Fibroblast of mammary gland (primary cell): ENCODE data around the gene TNS2.

Source experiments
- DNase-seq: peaks from one replicate; pipeline ENCODE4 v3.0.0-alpha.2; 2010; ENCODE audit warnings: low read depth
- H3K4me3 ChIP-seq: 2 replicates; pipeline ENCODE4 v1.5.1; 2011; ENCODE audit warnings: low read depth, mild to moderate bottlenecking, low read length, moderate library complexity; ENCODE audit not compliant: control insufficient read depth
- CTCF ChIP-seq: conservative IDR thresholded peaks from 2 replicates; pipeline ENCODE4 v1.5.1; 2011; ENCODE audit warnings: low read depth, low read length, inconsistent platforms; ENCODE audit not compliant: control insufficient read depth, insufficient read depth

Gene TNS2

GRCh38 chr12:53097564-53098353 lies 47.9 kb downstream of the TNS2 start, which contains the start of gene IGFBP6:
Gene IGFBP6 (plus strand): TSS chr12:53097667. CDS start chr12:53097718, 51 bp downstream.
- no peak for TF ChIP-seq CTCF
- peak; percentile 34 for DNase-seq

GRCh38 chr12:53098354-53098981 lies 48.6 kb downstream of the TNS2 start:
- H3K4me3 ChIP-seq = peak overlapping the region; percentile 63
- no peak for TF ChIP-seq CTCF
- peak; percentile 89 for DNase-seq

More at GRCh38 chr12:53097564-53098353, 47.9 kb downstream of the TNS2 start, which contains the start of gene IGFBP6:
- peak within 1 kb of the TSS; percentile 63 for H3K4me3 ChIP-seq

- DNase-seq = peak; percentile 98
- H3K4me3 ChIP-seq = peak overlapping the region; percentile 63
- peak; percentile 97 for TF ChIP-seq CTCF
Observed at GRCh38 chr12:53099071-53099882, 49.4 kb downstream of the TNS2 start.

GRCh38 chr12:53100466-53101151 lies 50.7 kb downstream of the TNS2 start:
- TF ChIP-seq CTCF = no peak
- no peak for DNase-seq

GRCh38 chr12:53101266-53101665 lies 51.4 kb downstream of the TNS2 start:
- TF ChIP-seq CTCF = no peak

More at GRCh38 chr12:53100466-53101151, 50.7 kb downstream of the TNS2 start:
- H3K4me3 ChIP-seq = no peak overlapping the region

More at GRCh38 chr12:53101266-53101665, 51.4 kb downstream of the TNS2 start:
- H3K4me3 ChIP-seq = no peak overlapping the region
- DNase-seq = no peak
